H1 (cell line): Measurements from ENCODE around the gene PAK5. TPM values are rescaled to one million over a fixed set of nuclear protein-coding genes. Genes with fewer than 3 reads are reported as not detected.

Experiments
- CTCF ChIA-PET: fragments of 300-600 bp; sonication (Branson Sonifier 250); formaldehyde crosslinking; loops from one replicate; lab custom pipeline; 2021; ENCODE audit not compliant: partially characterized antibody; lab: Charles Lee
- POLR2A ChIA-PET: fragments of 300-600 bp; sonication (Branson Sonifier 250); formaldehyde crosslinking; loops from one replicate; lab custom pipeline; 2021; ENCODE audit warnings: inconsistent platforms; ENCODE audit not compliant: partially characterized antibody; lab: Charles Lee
- DNase-seq, 2 experiments: peaks; one replicate each; pipeline versions ENCODE4 v3.0.0 to v3.0.0-alpha.2; 2010 to 2022; ENCODE audit warnings: low spot score in 2 of 2, low read depth in 1 of 2, mixed read lengths in 1 of 2
- FAIRE-seq: peaks from 2 replicates; lab custom pipeline; 2011; peaks lifted over from hg19 to GRCh38; lab: Jason Lieb, UNC
- H2AFZ ChIP-seq: 2 replicates; pipeline ENCODE4 v1.8.1; 2012; ENCODE audit warnings: low read length, inconsistent platforms
- H2AK5ac ChIP-seq: 2 replicates; pipeline ENCODE4 v1.6.1; 2013; ENCODE audit warnings: low read depth, low read length
- H2BK120ac ChIP-seq: replicated peaks from 2 replicates; pipeline ENCODE3; 2013; ENCODE audit warnings: low read depth, low read length, inconsistent platforms
- H2BK12ac ChIP-seq: 2 replicates; pipeline ENCODE4 v1.6.1; 2013; ENCODE audit warnings: low read depth, low read length
- H2BK15ac ChIP-seq: 2 replicates; pipeline ENCODE4 v1.6.1; 2013; ENCODE audit warnings: low read length
- H2BK20ac ChIP-seq: 2 replicates; pipeline ENCODE4 v1.6.1; 2013; ENCODE audit warnings: low read length
- H2BK5ac ChIP-seq: 2 replicates; pipeline ENCODE4 v1.6.1; 2013; ENCODE audit warnings: low read depth, low read length
- H3K14ac ChIP-seq: 2 replicates; pipeline ENCODE4 v1.6.1; 2013; ENCODE audit warnings: inconsistent platforms; ENCODE audit not compliant: insufficient read length
- H3K18ac ChIP-seq: 2 replicates; pipeline ENCODE4 v1.6.1; 2013; ENCODE audit warnings: low read length; ENCODE audit errors: extremely low read depth
- H3K23ac ChIP-seq: 2 replicates; pipeline ENCODE4 v1.6.1; 2013; ENCODE audit warnings: inconsistent platforms; ENCODE audit not compliant: insufficient read length
- H3K23me2 ChIP-seq: 2 replicates; pipeline ENCODE4 v1.6.1; 2013; ENCODE audit warnings: low read depth, low read length
- H3K27ac ChIP-seq: 2 replicates; pipeline ENCODE4 v1.6.1; 2011; ENCODE audit warnings: low read depth, low read length, inconsistent platforms
- H3K27me3 ChIP-seq, 4 experiments: replicated peaks in 1 of 4; 1 replicate in 1 of 4; 2 replicates in 3 of 4; pipeline versions ENCODE4 v1.6.1 to v1.8.1; 2011 to 2013; ENCODE audit warnings: low read length in 3 of 4, mild to moderate bottlenecking in 3 of 4, inconsistent platforms in 2 of 4, mixed read lengths in 2 of 4, moderate library complexity in 1 of 4; ENCODE audit not compliant: control insufficient read depth in 3 of 4, insufficient read depth in 3 of 4; ENCODE audit errors: extremely low read depth in 1 of 4
- H3K36me3 ChIP-seq, 4 experiments: 2 replicates each; pipeline versions ENCODE4 v1.6.1 to v1.8.1; 2011 to 2013; ENCODE audit warnings: mild to moderate bottlenecking in 4 of 4, low read length in 3 of 4, moderate library complexity in 2 of 4, control low read depth in 1 of 4, inconsistent platforms in 1 of 4; ENCODE audit not compliant: insufficient read depth in 4 of 4, control insufficient read depth in 2 of 4
- H3K4ac ChIP-seq: replicated peaks from 2 replicates; pipeline ENCODE3; 2013; ENCODE audit warnings: low read length, low read depth, mixed read lengths, inconsistent platforms; ENCODE audit not compliant: insufficient read length
- H3K4me1 ChIP-seq, 4 experiments: replicated peaks in 1 of 4; 1 replicate in 1 of 4; 2 replicates in 3 of 4; pipeline versions ENCODE4 v1.6.1 to v1.8.1; 2011 to 2013; ENCODE audit warnings: low read length in 3 of 4, inconsistent platforms in 2 of 4, mixed read lengths in 1 of 4; ENCODE audit not compliant: insufficient read depth in 4 of 4, control insufficient read depth in 3 of 4
- H3K4me2 ChIP-seq, 2 experiments: 2 replicates each; pipeline versions ENCODE4 v1.6.1 to v1.8.1; 2011 to 2013; ENCODE audit warnings: low read depth in 2 of 2, low read length in 2 of 2, control low read depth in 1 of 2, inconsistent platforms in 1 of 2, mild to moderate bottlenecking in 1 of 2; ENCODE audit not compliant: insufficient read depth in 1 of 2
- H3K4me3 ChIP-seq, 4 experiments: fragments of 200-600, 300-600 bp in 1 of 4; sonication (generic), shearing (Covaris generic), sonication (Bioruptor Twin) in 1 of 4; 2 replicates each; pipeline versions ENCODE4 v1.5.1 to v1.8.1; 2011 to 2016; ENCODE audit warnings: low read length in 4 of 4, low read depth in 3 of 4, control low read depth in 2 of 4, inconsistent platforms in 2 of 4, mild to moderate bottlenecking in 2 of 4, mixed read lengths in 1 of 4, moderate library complexity in 1 of 4; ENCODE audit not compliant: insufficient read depth in 2 of 4; ENCODE audit errors: extremely low read depth in 1 of 4
- H3K56ac ChIP-seq: replicated peaks from 2 replicates; pipeline ENCODE3; 2013; ENCODE audit warnings: low read depth, mild to moderate bottlenecking, mixed read lengths, low read length, inconsistent platforms; ENCODE audit not compliant: insufficient read length
- H3K79me1 ChIP-seq: 2 replicates; pipeline ENCODE4 v1.6.1; 2013; ENCODE audit warnings: low read depth, low read length, control low read depth
- H3K79me2 ChIP-seq, 2 experiments: 2 replicates each; pipeline versions ENCODE4 v1.6.1 to v1.8.1; 2012 to 2013; ENCODE audit warnings: low read length in 2 of 2, mild to moderate bottlenecking in 2 of 2, inconsistent platforms in 1 of 2; ENCODE audit not compliant: insufficient read depth in 2 of 2, control insufficient read depth in 1 of 2
- H3K9ac ChIP-seq, 4 experiments: replicated peaks in 1 of 4; 1 replicate in 1 of 4; 2 replicates in 3 of 4; pipeline versions ENCODE4 v1.6.1 to v1.8.1; 2011 to 2013; ENCODE audit warnings: low read depth in 3 of 4, low read length in 3 of 4, control low read depth in 2 of 4, mild to moderate bottlenecking in 2 of 4, moderate library complexity in 2 of 4, inconsistent platforms in 1 of 4; ENCODE audit errors: extremely low read depth in 1 of 4
- H3K9me3 ChIP-seq, 2 experiments: 2 replicates each; pipeline versions ENCODE4 v1.6.1 to v1.8.1; 2012 to 2013; ENCODE audit warnings: mild to moderate bottlenecking in 2 of 2, moderate library complexity in 2 of 2, control low read depth in 1 of 2, inconsistent platforms in 1 of 2, low read depth in 1 of 2, low read length in 1 of 2, mixed read lengths in 1 of 2; ENCODE audit not compliant: insufficient read depth in 2 of 2
- H4K20me1 ChIP-seq, 2 experiments: replicated peaks in 1 of 2; 2 replicates each; pipeline versions ENCODE3 to v1.8.1; 2011 to 2013; ENCODE audit warnings: inconsistent platforms in 2 of 2, low read length in 2 of 2, mild to moderate bottlenecking in 1 of 2; ENCODE audit not compliant: insufficient read depth in 2 of 2, control insufficient read depth in 1 of 2
- H4K5ac ChIP-seq: 2 replicates; pipeline ENCODE4 v1.6.1; 2013; ENCODE audit warnings: low read length, low read depth, mixed read lengths, inconsistent platforms; ENCODE audit not compliant: insufficient read length
- H4K8ac ChIP-seq: 2 replicates; pipeline ENCODE4 v1.8.0; 2013; ENCODE audit warnings: mild to moderate bottlenecking, moderate library complexity, low read length, inconsistent platforms; ENCODE audit not compliant: insufficient read depth; ENCODE audit errors: extremely low read depth
- H4K91ac ChIP-seq: replicated peaks from 2 replicates; pipeline ENCODE3; 2013; ENCODE audit warnings: low read length, mixed read lengths, inconsistent platforms; ENCODE audit not compliant: insufficient read length
- CHD1 ChIP-seq: IDR thresholded peaks from 2 replicates; pipeline ENCODE4 v1.6.1; 2012; ENCODE audit warnings: low read depth, low read length, improper control_type of control experiment
- JUN ChIP-seq: IDR thresholded peaks from 2 replicates; pipeline ENCODE4 v1.6.1; 2011; ENCODE audit warnings: low read depth, mild to moderate bottlenecking, improper control_type of control experiment, low read length
- PHF8 ChIP-seq: fragments of 200-600 bp; sonication (generic); conservative IDR thresholded peaks from 2 replicates; pipeline ENCODE4 v1.7.1; 2012; ENCODE audit warnings: low read depth, mild to moderate bottlenecking, inconsistent platforms, low read length, moderate library complexity
- SAP30 ChIP-seq: fragments of 300-600 bp; sonication (generic); IDR thresholded peaks from 2 replicates; pipeline ENCODE4 v1.7.1; 2012; ENCODE audit warnings: low read length, moderate library complexity, mild to moderate bottlenecking, inconsistent platforms; ENCODE audit not compliant: insufficient read depth, insufficient replicate concordance
- polyA plus RNA-seq, 7 experiments: library from polyadenylated mRNA; depleted of rRNA in 3 of 7; stranded (reverse) in 5 of 7; unstranded in 2 of 7; fragments of >200 nt in 5 of 7; fragments of 200-250 nt in 2 of 7; gene quantifications; 1 replicate in 5 of 7; 2 replicates in 1 of 7; 4 replicates in 1 of 7; pipeline versions ENCODE4 v1.2.1 to v1.2.3, GENCODE V29; 2011 to 2013; ENCODE audit warnings: missing spikeins in 2 of 7, mixed read lengths in 2 of 7
- total RNA-seq: library from RNA; stranded (reverse); fragmentation: NEBNext Ultra II Directional; extraction: Animal tissue kit (Norgen Biotek cat#: 25700); gene quantifications from 2 replicates; pipeline ENCODE4 v1.2.1, GENCODE V29; 2021

The PAK5 gene
- total and polyA plus RNA-seq, 2 of the 8 experiments (the other 6 are each of a cell fraction or from before 2014, with no cell fraction given): 0.54 to 0.80 TPM

GRCh38 chr20:9817654-9818053, 21.2 kb downstream of the PAK5 start:
- no peak overlapping the region for H3K4me2 ChIP-seq
- no peak overlapping the region for H2BK120ac ChIP-seq
- H2BK15ac ChIP-seq: no peak overlapping the region
- no peaks in the 10 kb centered on the region for H3K79me2 ChIP-seq
- H2BK5ac ChIP-seq: no peak overlapping the region
- no peaks in the 10 kb centered on the region for H3K36me3 ChIP-seq
- H3K27me3 ChIP-seq: no peaks in the 10 kb centered on the region
- no peaks in the 10 kb centered on the region for H3K4me1 ChIP-seq
- FAIRE-seq: no peak
- no peak for DNase-seq
- POLR2A ChIA-PET: no interaction called here
- H3K79me1 ChIP-seq: no peaks in the 10 kb centered on the region
- no peak overlapping the region for H3K18ac ChIP-seq
- H2BK20ac ChIP-seq: no peak overlapping the region
- no peak overlapping the region for H3K9ac ChIP-seq
- CTCF ChIA-PET: no interaction called here
- H3K4ac ChIP-seq: no peak overlapping the region
- no peak overlapping the region for H3K4me3 ChIP-seq
- H4K20me1 ChIP-seq: no peaks in the 10 kb centered on the region
- no peak overlapping the region for H3K56ac ChIP-seq
- H3K14ac ChIP-seq: no peak overlapping the region
- H3K9me3 ChIP-seq: no peaks in the 10 kb centered on the region
- no peak overlapping the region for H4K91ac ChIP-seq
- H3K23me2 ChIP-seq: no peaks in the 10 kb centered on the region
- no peak overlapping the region for H2BK12ac ChIP-seq
- H3K23ac ChIP-seq: no peak overlapping the region
- H4K5ac ChIP-seq: no peak overlapping the region
- H2AK5ac ChIP-seq: no peak overlapping the region
- H3K27ac ChIP-seq: no peak overlapping the region
- no peak overlapping the region for H2AFZ ChIP-seq
- no peak for TF ChIP-seq CHD1
- no peak for TF ChIP-seq JUN
- TF ChIP-seq SAP30: no peak
- no peak for TF ChIP-seq PHF8
- H4K8ac ChIP-seq: no peak overlapping the region
